Colonic mucosa (tissue), 4 donors: ENCODE measurements around the gene CTNND2. TPM values are rescaled to one million over a fixed set of nuclear protein-coding genes. Genes with fewer than 3 reads are reported as not detected.

Experiments used
- DNase-seq: peaks from one replicate; pipeline ENCODE4 v3.0.0-alpha.2; 2020
- H3K27ac ChIP-seq: fragments of 200-600 bp; one replicate; pipeline ENCODE4 v1.8.0; 2021
- H3K27me3 ChIP-seq: fragments of 200-600 bp; one replicate; pipeline ENCODE4 v1.8.0; 2021
- H3K36me3 ChIP-seq: fragments of 200-600 bp; one replicate; pipeline ENCODE4 v1.8.0; 2021
- H3K4me1 ChIP-seq: fragments of 200-600 bp; one replicate; pipeline ENCODE4 v1.8.0; 2021; ENCODE audit warnings: mild to moderate bottlenecking
- H3K4me3 ChIP-seq: fragments of 200-600 bp; one replicate; pipeline ENCODE4 v1.8.0; 2021
- H3K9ac ChIP-seq, 2 donors: one replicate each; pipeline ENCODE4 v1.7.0; 2013; ENCODE audit warnings: control low read depth in 2 of 2, low read depth in 2 of 2, low read length in 2 of 2
- H3K9me3 ChIP-seq: fragments of 200-600 bp; one replicate; pipeline ENCODE4 v1.8.0; 2021
- CTCF ChIP-seq: fragments of 200-600 bp; IDR thresholded peaks from one replicate; pipeline ENCODE4 v1.8.0; 2022; ENCODE audit warnings: antibody characterized with exemption, mild to moderate bottlenecking
- intact Hi-C: fragments of 100-400 bp; cut with DNase I; formaldehyde crosslinking; loops from one replicate; pipeline ENCODE4 v1.14.1; 2022
- total RNA-seq, 2 donors: library from RNA; stranded (reverse); fragmentation: NEBNext Ultra II Directional in 1 of 2; extraction: Animal tissue kit (Norgen Biotek cat#: 25700) in 1 of 2; gene quantifications; one replicate each; pipeline ENCODE4 v1.2.1, GENCODE V29; 2021
- donor health status: healthy.
- donor health status: DM: no; HTN: no; CAD: no.
- donor health status: DM: no; HTN: no; CAD: no.

CTNND2 gene
- total RNA-seq, 2 donors from 2014 or later = 1.1 TPM

- intact Hi-C loops = no loop called here
- H3K4me1 ChIP-seq = no peaks in the 10 kb centered on the region
- H3K27me3 ChIP-seq = no peaks in the 10 kb centered on the region
- no peaks in the 10 kb centered on the region for H3K36me3 ChIP-seq
- no peaks in the 10 kb centered on the region for H3K9me3 ChIP-seq
- no peak overlapping the region for H3K9ac ChIP-seq
- no peak for DNase-seq
- H3K4me3 ChIP-seq = no peak overlapping the region
- no peak overlapping the region for H3K27ac ChIP-seq
- no peak for TF ChIP-seq CTCF
Measured at GRCh38 chr5:11084111-11084510, 820.1 kb downstream of the CTNND2 start.

- TF ChIP-seq CTCF = no peak
- Histone ChIP-seq H3K27ac (no peak overlapping the region), H3K9me3 (no peaks in the 10 kb centered on the region), H3K27me3 (no peaks in the 10 kb centered on the region), H3K9ac (no peak overlapping the region), H3K36me3 (no peaks in the 10 kb centered on the region), H3K4me1 (no peaks in the 10 kb centered on the region), H3K4me3 (no peak overlapping the region)
- no peak for DNase-seq
- intact Hi-C loops = no loop called here
Measured at GRCh38 chr5:11082404-11082945, 821.8 kb downstream of the CTNND2 start.

GRCh38 chr5:11076945-11077613 lies 827.2 kb downstream of the CTNND2 start:
- DNase-seq = no peak
- Histone ChIP-seq H3K27me3 (no peaks in the 10 kb centered on the region), H3K36me3 (no peaks in the 10 kb centered on the region), H3K9me3 (no peaks in the 10 kb centered on the region), H3K27ac (no peak overlapping the region), H3K4me1 (no peaks in the 10 kb centered on the region), H3K9ac (no peak overlapping the region), H3K4me3 (no peak overlapping the region)
- no peak for TF ChIP-seq CTCF
- intact Hi-C loops = no loop called here

GRCh38 chr5:11075035-11075805 lies 829.0 kb downstream of the CTNND2 start:
- no peak overlapping the region for H3K9ac ChIP-seq
- no peaks in the 10 kb centered on the region for H3K9me3 ChIP-seq
- TF ChIP-seq CTCF = no peak
- H3K27ac ChIP-seq = no peak overlapping the region
- H3K36me3 ChIP-seq = no peaks in the 10 kb centered on the region
- intact Hi-C loops = no loop called here
- H3K4me1 ChIP-seq = no peaks in the 10 kb centered on the region
- H3K4me3 ChIP-seq = no peak overlapping the region
- H3K27me3 ChIP-seq = no peaks in the 10 kb centered on the region
- no peak for DNase-seq

GRCh38 chr5:11072568-11072967 lies 831.7 kb downstream of the CTNND2 start:
- Histone ChIP-seq H3K4me3 (no peak overlapping the region), H3K9me3 (no peaks in the 10 kb centered on the region), H3K36me3 (no peaks in the 10 kb centered on the region), H3K27ac (no peak overlapping the region), H3K4me1 (no peaks in the 10 kb centered on the region), H3K9ac (no peak overlapping the region), H3K27me3 (no peaks in the 10 kb centered on the region)
- no peak for DNase-seq
- intact Hi-C loops = no loop called here
- no peak for TF ChIP-seq CTCF
